IPS-20b (cell line): ENCODE measurements around the gene UQCRC1.

Experiments used
- H3K27ac ChIP-seq: one replicate; pipeline ENCODE4 v1.5.1; 2013; ENCODE audit warnings: low read length
- H3K27me3 ChIP-seq: 2 replicates; pipeline ENCODE4 v1.6.1; 2013; ENCODE audit warnings: mild to moderate bottlenecking, low read length, inconsistent platforms; ENCODE audit not compliant: insufficient read depth
- H3K36me3 ChIP-seq: 2 replicates; pipeline ENCODE4 v1.6.1; 2013; ENCODE audit warnings: low read depth, mild to moderate bottlenecking, inconsistent platforms, low read length, moderate library complexity; ENCODE audit not compliant: insufficient read depth
- H3K4me1 ChIP-seq: 2 replicates; pipeline ENCODE4 v1.6.1; 2013; ENCODE audit warnings: mild to moderate bottlenecking, control low read depth, inconsistent platforms, low read length, moderate library complexity; ENCODE audit not compliant: insufficient read depth
- H3K4me3 ChIP-seq: 2 replicates; pipeline ENCODE4 v1.5.1; 2013; ENCODE audit warnings: mild to moderate bottlenecking, low read length, inconsistent platforms
- H3K9ac ChIP-seq: 2 replicates; pipeline ENCODE4 v1.6.1; 2013; ENCODE audit warnings: low read depth, mild to moderate bottlenecking, inconsistent platforms, low read length, moderate library complexity
- H3K9me3 ChIP-seq: 2 replicates; pipeline ENCODE4 v1.6.1; 2013; ENCODE audit warnings: mild to moderate bottlenecking, low read depth, low read length, inconsistent platforms; ENCODE audit not compliant: insufficient read depth

Gene UQCRC1

DNA sequence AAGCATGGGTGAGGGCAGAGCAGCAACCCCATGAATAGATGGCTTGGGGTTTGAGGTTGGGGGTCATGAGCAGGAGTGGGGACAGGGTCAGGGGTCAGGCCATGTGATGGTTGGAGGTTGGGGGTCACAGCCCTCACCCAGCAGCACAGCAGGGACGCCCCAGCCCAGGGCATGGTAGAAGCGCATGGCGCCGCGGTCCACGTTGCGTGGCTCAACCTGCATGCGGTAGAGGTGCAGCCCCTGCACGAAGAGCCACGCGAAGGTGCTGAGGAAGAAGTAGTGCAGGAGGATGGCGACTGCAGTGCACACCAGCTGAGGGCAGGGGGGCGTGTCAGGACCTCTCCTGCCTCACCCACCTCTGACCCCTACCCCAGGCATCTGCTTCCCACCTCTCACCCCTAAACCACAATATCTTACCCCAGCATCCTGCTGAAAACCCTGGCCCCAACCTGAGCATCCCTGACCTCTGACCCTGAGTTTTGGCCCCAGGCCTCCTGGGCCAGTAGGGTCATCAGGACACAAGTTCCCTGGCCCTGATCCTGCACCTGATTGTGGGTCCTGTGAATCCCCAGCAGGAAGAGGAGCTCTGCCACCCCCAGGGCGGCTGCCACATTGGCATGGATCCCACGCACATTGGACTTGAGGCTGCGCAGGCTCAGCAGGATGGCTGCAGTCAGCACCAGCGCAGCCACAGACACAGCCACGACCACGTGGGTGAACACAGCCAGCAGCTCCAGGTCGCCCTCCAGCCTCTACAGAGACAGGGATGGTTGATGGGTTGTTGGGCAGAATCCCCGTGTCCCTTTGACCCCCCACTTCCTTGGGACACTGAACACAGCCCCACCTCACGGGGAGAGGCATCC is 35.7 kb upstream of the UQCRC1 start:
- Histone ChIP-seq H3K27me3 (no peaks in the 10 kb centered on the region), H3K9ac (no peak overlapping the region), H3K36me3 (peaks cover 44% of the 10 kb centered on the region), H3K4me3 (no peak overlapping the region), H3K27ac (no peak overlapping the region), H3K4me1 (no peaks in the 10 kb centered on the region), H3K9me3 (no peaks in the 10 kb centered on the region)

DNA sequence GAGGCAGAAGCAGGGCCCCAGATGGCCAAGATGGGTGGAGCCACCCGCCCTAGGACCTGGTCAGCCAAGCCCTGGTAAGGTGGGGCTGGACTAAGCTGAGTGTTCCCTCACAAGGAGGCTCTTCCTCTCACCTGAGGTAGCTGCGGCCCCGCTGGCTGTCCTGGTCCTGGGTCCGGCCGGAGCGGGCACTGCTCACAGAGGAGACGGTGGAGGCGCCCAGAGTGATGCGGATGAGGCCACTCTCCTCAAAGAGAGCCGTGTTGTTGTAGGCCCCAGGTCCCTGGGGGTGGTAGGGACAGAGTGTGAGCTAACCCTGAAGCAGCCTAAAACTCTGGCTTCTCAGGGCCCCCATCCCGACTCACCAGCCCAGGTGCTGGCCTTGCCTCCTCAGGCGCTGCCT is 33.2 kb upstream of the UQCRC1 start:
- H3K27ac ChIP-seq, result no peak overlapping the region

DNA sequence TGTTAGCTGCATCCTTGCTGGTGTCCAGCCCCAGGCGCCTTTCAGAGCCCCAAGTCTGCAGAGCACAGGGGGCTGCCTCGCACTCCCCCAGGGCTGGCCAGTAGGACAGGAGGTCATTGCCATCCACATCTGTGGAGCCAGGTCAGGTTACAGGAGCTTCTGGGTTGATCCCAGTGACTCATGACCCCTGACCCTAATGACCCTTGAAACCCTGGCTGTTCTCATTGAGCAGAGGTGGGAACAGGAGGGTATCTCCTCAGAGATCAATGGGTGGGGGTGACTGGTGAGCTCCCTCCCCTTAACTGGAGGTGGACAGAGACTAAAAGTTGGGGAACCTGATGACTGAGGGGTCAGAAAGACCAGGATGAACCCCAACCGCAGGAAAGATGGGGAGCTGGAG is 31.9 kb upstream of the UQCRC1 start:
- no peak overlapping the region for H3K27ac ChIP-seq
- no peak overlapping the region for H3K4me3 ChIP-seq
- H3K27me3 ChIP-seq, result no peaks in the 10 kb centered on the region
- peaks cover 12% of the 10 kb centered on the region; the same call in 1 of the 2 replicates for H3K4me1 ChIP-seq
- H3K9ac ChIP-seq, result no peak overlapping the region
- peaks cover 44% of the 10 kb centered on the region for H3K36me3 ChIP-seq
- no peaks in the 10 kb centered on the region for H3K9me3 ChIP-seq

More for the DNA sequence above, 33.2 kb upstream of the UQCRC1 start:
- H3K9me3 ChIP-seq, result no peaks in the 10 kb centered on the region
- 0 out of 2 replicates have a peak, but pooled peaks cover under 1% of the 10 kb centered on the region for H3K4me1 ChIP-seq
- peaks cover 49% of the 10 kb centered on the region for H3K36me3 ChIP-seq
- no peak overlapping the region for H3K4me3 ChIP-seq
- no peak overlapping the region for H3K9ac ChIP-seq
- H3K27me3 ChIP-seq, result no peaks in the 10 kb centered on the region

DNA sequence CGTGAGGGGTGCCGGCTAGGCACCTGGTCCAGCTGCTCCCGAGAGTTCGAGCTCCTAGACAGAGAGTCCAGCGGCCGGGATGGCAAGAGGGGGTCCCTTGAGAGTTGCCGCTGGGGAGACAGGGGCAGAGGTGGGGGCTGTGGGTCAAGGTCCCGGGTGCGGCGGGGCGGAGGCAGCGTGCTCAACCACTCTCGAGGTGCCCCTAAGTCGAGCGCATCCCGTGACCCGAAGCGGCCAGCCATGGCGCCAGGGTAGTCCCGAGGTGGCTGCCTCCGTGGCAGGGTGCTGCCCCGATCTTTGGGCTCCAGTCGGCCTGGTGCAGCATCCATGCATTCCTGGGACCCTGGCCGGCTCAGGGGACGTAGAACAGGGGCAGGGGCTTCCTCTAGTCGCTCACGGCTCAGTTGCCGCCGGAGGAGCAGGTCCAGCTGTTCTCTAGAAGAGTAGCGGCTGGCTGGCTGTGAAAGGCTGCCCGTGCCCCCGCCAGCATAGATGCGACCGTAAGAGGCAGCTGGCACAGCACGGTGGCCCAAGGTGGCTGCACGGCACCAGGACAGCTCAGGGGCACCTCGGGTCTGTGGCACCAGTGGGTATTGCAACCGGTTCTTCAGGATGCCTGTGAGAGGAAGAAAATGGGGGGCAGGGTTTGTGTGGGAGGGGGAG is 30.6 kb upstream of the UQCRC1 start:
- no peak overlapping the region for H3K27ac ChIP-seq
- H3K9me3 ChIP-seq, result no peaks in the 10 kb centered on the region
- H3K4me3 ChIP-seq, result no peak overlapping the region
- peaks cover 35% of the 10 kb centered on the region for H3K36me3 ChIP-seq
- no peak overlapping the region for H3K9ac ChIP-seq
- no peaks in the 10 kb centered on the region for H3K27me3 ChIP-seq
- H3K4me1 ChIP-seq, result peaks cover 13% of the 10 kb centered on the region; the same call in 1 of the 2 replicates

DNA sequence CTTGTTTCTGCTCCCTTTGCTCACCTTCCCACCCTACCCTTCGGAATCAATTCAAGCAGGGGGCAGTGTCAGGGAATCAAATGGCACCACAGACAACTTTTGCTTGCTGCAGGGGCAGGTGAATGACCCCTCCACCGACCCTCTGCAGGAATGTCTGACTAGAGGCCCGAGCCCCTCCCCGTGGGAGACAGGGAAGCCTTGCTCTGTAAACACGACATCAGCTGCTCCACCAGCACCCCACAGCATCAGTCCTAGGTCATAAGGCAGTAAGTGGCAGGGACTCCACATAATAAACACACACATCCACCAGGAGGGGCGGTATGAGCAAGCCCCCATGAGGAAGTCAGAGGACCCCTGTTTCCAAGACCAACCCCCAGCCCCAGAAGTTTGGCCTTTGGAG is 27.9 kb upstream of the UQCRC1 start:
- Histone ChIP-seq H3K36me3 (peaks cover 36% of the 10 kb centered on the region), H3K4me1 (peaks cover 15% of the 10 kb centered on the region; the same call in 1 of the 2 replicates), H3K27ac (no peak overlapping the region), H3K27me3 (no peaks in the 10 kb centered on the region), H3K9me3 (no peaks in the 10 kb centered on the region), H3K9ac (no peak overlapping the region), H3K4me3 (no peak overlapping the region)

DNA sequence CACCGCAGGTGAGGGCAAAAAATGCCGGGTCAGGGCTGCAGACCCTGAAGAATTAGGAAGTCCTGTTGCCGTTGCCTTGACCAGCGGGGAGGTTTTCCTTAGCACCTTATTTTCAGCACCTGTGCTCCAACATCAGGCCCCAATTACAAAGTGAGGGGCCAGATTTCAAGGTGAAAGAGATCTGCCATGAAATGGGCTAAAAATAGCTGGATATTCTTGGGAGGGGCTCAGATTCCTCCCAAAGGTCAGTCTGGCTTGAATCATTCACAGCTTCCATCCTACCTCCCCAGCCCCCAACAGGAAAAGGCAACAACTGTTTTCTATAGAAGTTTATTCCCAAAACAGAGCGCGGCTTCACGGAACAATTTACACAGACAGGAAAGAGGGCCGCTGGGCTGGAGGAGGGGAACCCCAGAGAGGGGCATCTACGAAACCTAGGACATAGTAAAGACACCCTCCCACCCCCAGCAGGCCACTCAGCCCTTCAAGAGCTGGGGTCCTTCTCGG is 26.8 kb upstream of the UQCRC1 start:
- Histone ChIP-seq H3K9ac (peak overlapping the region; percentile 80; the same call in 1 of the 2 replicates), H3K4me3 (peak overlapping the region; percentile 81), H3K27ac (peak overlapping the region; percentile 62), H3K4me1 (peaks cover 15% of the 10 kb centered on the region; the same call in 1 of the 2 replicates), H3K36me3 (peaks cover 42% of the 10 kb centered on the region), H3K27me3 (no peaks in the 10 kb centered on the region), H3K9me3 (no peaks in the 10 kb centered on the region)

DNA sequence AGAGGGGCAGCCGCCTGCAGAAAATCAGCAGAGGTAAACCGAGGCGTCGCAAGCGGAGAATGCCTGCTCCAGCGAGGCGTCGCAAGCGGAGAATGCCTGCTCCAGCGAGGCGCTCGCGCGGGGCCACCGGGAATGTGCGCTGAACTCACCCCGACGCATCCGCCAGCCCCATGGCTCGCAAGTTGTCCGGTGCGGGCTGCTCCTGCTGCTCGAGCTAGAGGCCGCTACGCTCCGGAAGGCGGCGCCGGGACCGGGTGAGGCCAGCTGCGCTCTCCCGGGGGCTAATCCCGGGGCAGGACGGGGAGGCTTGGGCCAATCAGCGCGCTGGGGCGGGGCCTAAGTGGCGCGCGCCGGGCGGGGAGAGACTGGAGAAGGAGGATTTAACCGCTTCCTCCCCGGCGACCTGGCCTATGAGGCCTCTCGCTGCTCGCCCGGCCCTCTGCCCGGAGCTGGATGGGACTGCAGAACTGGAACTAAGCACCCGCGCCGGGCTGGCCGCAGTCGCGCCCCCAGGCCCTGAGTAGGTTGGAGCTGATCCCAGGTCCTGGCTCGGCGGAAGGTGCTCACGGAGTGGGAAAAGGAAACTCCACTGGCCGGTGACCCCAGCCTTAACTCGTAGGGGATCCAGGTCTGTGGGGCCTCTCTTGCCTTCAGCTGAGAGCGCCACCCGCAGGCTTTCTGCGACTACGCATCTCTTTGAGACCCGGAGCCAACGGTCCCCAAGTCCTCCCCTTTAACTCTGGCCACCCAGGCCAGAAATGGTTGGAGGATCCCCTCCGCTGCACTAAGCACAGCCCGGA is 26.0 kb upstream of the UQCRC1 start, which contains the start of gene SLC26A6:
SLC26A6 (minus strand) TSS at position 240 of the 800 bp plus-strand sequence; CDS start at position 172, 68 bp downstream.
- Histone ChIP-seq H3K9me3 (no peaks in the 10 kb centered on the region), H3K4me3 (peak within 1 kb of the TSS; percentile 81), H3K4me1 (peaks cover 15% of the 10 kb centered on the region; the same call in 1 of the 2 replicates), H3K36me3 (peaks cover 45% of the 10 kb centered on the region), H3K27me3 (no peaks in the 10 kb centered on the region), H3K9ac (peak within 1 kb of the TSS; percentile 80), H3K27ac (peak within 1 kb of the TSS; percentile 62)

DNA sequence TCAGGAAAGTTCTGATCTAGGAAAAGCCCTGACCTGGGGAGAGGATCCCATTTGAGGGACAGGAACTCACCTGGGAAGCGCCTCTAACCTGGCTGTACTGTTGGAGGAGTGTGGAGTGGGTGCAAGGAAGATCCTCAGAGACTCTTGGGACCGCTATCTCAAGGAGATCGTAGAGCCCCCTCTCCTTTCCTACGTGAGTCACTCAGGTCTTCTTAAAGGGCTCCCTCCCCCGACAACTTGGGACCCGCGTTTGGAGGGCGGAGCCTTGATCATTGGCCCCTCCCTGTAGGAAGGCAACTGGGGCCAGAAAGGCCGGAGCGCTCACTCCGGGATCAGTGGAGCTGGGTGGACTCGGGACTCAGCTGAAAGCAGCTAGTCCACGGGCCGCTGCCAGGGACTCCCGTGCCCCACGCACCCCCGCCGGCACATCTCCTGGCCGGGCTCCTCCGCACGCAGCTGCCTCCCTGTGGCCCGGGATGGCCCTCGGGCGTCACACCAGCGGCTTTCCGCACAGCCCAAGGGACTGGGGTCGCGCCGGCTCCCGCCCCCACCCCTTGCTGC is 25.3 kb upstream of the UQCRC1 start:
- Histone ChIP-seq H3K36me3 (peaks cover 49% of the 10 kb centered on the region), H3K4me1 (peaks cover 15% of the 10 kb centered on the region; the same call in 1 of the 2 replicates), H3K27ac (no peak overlapping the region)

DNA sequence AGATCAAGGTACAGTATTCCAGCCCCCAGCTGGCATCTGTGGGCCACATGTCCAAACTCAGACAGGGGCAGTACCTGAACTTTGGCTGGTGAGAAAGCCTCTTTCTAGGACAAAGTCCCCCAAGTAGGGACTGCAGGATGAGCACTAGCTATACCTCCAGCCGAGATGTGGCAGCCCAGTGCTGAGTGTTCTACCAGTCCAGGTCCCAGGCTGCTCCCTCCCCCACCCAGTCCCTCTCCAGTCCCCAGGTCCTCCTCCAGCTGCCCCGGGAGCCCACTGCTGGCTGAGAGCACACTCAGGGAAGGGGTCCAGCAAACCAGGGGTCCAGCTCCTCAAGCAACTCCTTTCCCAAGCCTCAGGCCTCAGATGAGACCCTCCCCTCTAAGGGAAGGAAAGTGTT is 24.3 kb upstream of the UQCRC1 start:
- peaks cover 49% of the 10 kb centered on the region for H3K36me3 ChIP-seq
- no peak overlapping the region for H3K9ac ChIP-seq
- no peaks in the 10 kb centered on the region for H3K27me3 ChIP-seq
- peaks cover 15% of the 10 kb centered on the region; the same call in 1 of the 2 replicates for H3K4me1 ChIP-seq
- no peak overlapping the region for H3K27ac ChIP-seq
- no peaks in the 10 kb centered on the region for H3K9me3 ChIP-seq
- peak overlapping the region; percentile 81 for H3K4me3 ChIP-seq

More for the DNA sequence above, 25.3 kb upstream of the UQCRC1 start:
- Histone ChIP-seq H3K9me3 (no peaks in the 10 kb centered on the region), H3K9ac (peak overlapping the region; percentile 80), H3K27me3 (no peaks in the 10 kb centered on the region), H3K4me3 (peak overlapping the region; percentile 81)

DNA sequence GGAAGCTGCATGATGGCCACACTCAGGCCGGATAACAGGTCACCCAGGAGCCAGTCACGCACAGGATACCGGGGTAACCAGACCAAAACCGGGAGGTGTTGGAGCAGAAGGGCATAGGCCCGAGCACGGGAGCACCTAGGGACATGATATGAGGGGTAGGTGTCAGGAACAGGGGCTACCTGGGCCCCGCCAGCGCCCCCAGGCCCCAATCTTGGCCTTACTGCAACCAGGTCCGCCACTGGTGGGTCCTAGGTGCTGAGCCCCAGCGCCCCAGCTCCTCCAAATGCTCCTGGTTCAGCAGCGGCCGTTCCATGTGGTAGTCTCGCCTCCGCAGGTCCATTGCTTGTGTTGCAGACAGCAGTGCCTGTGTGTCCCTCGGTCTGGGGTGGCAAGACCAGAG is 23.8 kb upstream of the UQCRC1 start:
- no peaks in the 10 kb centered on the region for H3K9me3 ChIP-seq
- H3K4me1 ChIP-seq, result peaks cover 15% of the 10 kb centered on the region; the same call in 1 of the 2 replicates
- no peak overlapping the region for H3K9ac ChIP-seq
- no peak overlapping the region for H3K4me3 ChIP-seq
- no peaks in the 10 kb centered on the region for H3K27me3 ChIP-seq
- H3K36me3 ChIP-seq, result peaks cover 54% of the 10 kb centered on the region
- no peak overlapping the region for H3K27ac ChIP-seq
